Measurements from ENCODE around the gene USP1.

USP1 gene

DNA sequence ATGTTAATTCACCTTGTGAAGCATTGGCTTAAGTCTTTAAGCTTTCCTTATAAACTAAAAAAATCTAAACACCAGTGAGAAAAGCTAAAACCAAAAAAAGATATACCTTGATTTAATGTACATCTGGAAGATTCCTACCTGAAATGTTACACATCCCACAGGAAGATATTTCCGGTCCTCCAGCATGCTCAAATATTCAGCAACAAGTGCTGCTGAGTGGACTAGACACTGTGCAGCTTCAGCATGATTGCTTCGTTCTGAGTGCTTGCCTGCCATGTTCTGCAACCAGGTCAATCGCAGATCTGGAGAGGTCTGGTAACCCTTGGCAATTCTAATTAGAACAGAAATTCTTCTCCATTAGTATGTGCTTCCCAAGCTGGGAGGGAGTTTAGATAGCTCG lies 57.3 kb downstream of the USP1 start:
- DNase-seq, result no peak

DNA sequence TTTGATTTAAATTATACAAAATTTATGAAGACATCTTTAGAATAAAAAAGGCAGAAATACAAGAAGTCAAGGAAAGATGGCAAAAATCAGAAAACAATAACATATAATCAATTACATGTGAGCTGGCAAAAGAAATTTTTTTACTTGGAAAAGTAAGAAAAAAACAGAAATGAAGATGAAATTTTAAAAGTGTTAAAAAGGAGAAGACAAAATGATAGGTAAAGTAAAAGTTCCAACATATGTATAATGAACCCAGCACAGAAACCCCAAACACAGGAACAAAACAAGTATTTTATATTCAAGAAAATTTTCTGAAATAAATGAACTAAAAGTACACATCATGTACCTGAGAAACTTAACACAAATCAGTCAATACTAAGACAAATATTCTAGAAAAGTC lies 63.4 kb downstream of the USP1 start:
- no peak for DNase-seq
